ENCODE results near the gene MICB. TPM values are rescaled to one million over a fixed set of nuclear protein-coding genes. Genes with fewer than 3 reads are reported as not detected.
A peak's percentile ranks its signal among the peaks of the same experiment; 100 is the strongest.

MICB gene
- total RNA-seq, 4 donors from 2014 or later: 0.61 to 2.6 (median 1.2) TPM

DNA sequence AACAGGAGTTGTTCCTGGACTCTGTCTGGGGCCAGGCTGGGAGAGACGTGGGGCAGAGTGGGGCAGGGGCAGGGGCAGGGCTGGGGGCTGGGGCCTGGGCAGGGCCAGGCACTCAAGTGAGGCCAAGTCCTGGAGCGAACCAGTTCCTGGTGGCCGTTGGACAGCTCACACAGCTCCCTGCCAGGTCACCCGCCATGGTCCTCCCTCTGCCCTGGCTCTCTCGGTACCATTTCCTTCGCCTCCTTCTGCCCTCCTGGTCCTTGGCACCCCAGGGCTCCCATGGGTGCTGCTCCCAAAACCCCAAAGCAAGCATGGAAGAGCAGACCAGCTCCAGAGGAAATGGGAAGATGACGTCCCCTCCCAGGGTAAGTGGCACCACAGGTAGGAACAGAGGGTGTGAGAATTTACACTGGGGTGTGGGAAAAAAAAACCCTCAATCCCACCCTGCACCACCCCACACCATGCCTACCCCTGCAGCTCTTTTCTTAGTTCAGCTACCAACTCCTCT, 30.9 kb downstream of the MICB start, which contains the start of gene MCCD1:
TSS of gene MCCD1 (plus strand) at position 142 of the 508 bp plus-strand sequence. CDS start at position 195, 53 bp downstream.
- WGBS, 2 donors: 51 to 63% methylated on average over 7 of the region's 7 CpGs
- TF ChIP-seq POLR2A (IDR thresholded peaks at IDR 0.05): no peak
- TF ChIP-seq, protein P1, sequence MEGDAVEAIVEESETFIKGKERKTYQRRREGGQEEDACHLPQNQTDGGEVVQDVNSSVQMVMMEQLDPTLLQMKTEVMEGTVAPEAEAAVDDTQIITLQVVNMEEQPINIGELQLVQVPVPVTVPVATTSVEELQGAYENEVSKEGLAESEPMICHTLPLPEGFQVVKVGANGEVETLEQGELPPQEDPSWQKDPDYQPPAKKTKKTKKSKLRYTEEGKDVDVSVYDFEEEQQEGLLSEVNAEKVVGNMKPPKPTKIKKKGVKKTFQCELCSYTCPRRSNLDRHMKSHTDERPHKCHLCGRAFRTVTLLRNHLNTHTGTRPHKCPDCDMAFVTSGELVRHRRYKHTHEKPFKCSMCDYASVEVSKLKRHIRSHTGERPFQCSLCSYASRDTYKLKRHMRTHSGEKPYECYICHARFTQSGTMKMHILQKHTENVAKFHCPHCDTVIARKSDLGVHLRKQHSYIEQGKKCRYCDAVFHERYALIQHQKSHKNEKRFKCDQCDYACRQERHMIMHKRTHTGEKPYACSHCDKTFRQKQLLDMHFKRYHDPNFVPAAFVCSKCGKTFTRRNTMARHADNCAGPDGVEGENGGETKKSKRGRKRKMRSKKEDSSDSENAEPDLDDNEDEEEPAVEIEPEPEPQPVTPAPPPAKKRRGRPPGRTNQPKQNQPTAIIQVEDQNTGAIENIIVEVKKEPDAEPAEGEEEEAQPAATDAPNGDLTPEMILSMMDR (IDR thresholded peaks at IDR 0.05): no peak
- intact Hi-C loops (cut with DNase I; ENCODE audit: low total_unique reads): no loop called here
- peak in 1 of 2 donors; percentile 53 for DNase-seq (ENCODE audit: low spot score in 2 of 2)
- no peak within 1 kb of the TSS for H3K4me3 ChIP-seq (ENCODE audit: low read depth, poor library complexity, severe bottlenecking)

DNA sequence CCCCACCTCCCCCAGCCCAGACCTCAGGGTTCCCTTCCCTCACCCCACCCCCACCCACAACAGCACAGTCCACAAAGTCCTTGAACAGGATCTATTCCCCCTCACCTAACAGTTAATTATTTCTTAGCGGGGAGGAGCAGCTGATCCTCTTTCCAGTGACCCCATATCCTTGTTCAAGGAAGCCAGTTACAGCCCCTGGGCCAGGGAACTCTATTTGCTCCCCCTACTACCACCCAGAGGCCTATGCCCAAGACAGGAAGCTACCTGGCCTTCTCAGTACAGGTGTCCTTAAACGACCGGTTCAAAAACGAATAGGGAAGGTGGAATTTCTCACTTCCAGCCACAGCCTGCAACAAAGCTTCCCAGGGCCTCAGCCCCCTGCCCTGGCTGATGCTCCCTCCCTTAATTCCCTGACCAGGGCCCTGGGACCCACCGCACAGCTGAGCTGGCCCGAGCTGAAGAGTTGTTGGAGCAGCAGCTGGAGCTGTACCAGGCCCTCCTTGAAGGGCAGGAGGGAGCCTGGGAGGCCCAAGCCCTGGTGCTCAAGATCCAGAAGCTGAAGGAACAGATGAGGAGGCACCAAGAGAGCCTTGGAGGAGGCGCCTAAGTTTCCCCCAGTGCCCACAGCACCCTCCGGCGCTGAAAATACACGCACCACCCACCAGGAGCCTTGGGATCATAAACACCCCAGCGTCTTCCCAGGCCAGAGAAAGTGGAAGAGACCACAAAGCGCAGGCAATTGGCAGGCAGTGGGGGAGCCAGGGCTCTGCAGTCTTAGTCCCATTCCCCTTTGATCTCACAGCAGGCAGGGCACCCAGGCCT, 31.6 kb downstream of the MICB start:
- intact Hi-C loops (cut with DNase I; ENCODE audit: low total_unique reads): no loop called here
- 48 to 59% methylated on average over 12 of the region's 12 CpGs for WGBS, 2 donors
- no peak overlapping the region for H3K4me3 ChIP-seq (ENCODE audit: low read depth, poor library complexity, severe bottlenecking)
- peak in 1 of 2 donors; percentile 62 for DNase-seq (ENCODE audit: low spot score in 2 of 2)
- TF ChIP-seq, protein P1 (IDR thresholded peaks at IDR 0.05): no peak
- TF ChIP-seq POLR2A (IDR thresholded peaks at IDR 0.05): no peak

- TF ChIP-seq, protein P1 (IDR thresholded peaks at IDR 0.05): no peak
- TF ChIP-seq POLR2A (IDR thresholded peaks at IDR 0.05): no peak
- H3K4me3 ChIP-seq (ENCODE audit: low read depth, poor library complexity, severe bottlenecking): no peak overlapping the region
- peak in 1 of 2 donors; percentile 59 for DNase-seq (ENCODE audit: low spot score in 2 of 2)
- WGBS, 2 donors: 62 to 83% methylated on average over 5 to 6 of the region's 6 CpGs
- intact Hi-C loops (cut with DNase I; ENCODE audit: low total_unique reads): no loop called here
Measured at GRCh38 chr6:31530659-31531058, 32.7 kb downstream of the MICB start.

DNA sequence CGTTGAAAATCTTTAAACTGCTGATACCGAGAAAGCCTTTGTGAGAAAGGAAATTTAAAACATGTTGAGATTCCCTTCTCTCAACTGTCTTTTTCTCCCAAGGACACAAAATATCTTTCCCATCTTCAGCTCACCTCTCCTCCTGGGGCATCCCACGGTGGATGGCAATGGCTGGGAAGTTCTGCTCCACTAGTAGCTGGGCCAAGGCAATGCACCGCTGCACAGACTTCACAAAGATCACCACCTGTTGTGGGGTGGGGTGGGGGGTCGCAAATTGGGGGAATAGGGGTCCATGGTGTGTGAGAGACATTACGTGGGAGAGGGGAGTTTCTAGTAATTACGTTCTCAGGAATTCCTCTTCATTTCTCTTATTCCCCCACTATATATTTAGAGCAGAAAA, 33.2 kb downstream of the MICB start:
- DNase-seq (ENCODE audit: low spot score in 2 of 2): peak in 1 of 2 donors; percentile 66
- no peak for TF ChIP-seq POLR2A (IDR thresholded peaks at IDR 0.05)
- TF ChIP-seq, protein P1 (IDR thresholded peaks at IDR 0.05): no peak
- intact Hi-C loops (cut with DNase I; ENCODE audit: low total_unique reads): no loop called here
- H3K4me3 ChIP-seq (ENCODE audit: low read depth, poor library complexity, severe bottlenecking): no peak overlapping the region
- WGBS, 2 donors: 88 to 90% methylated on average over 7 of the region's 7 CpGs

- peak in 1 of 2 donors; percentile 52 for DNase-seq (ENCODE audit: low spot score in 2 of 2)
- H3K4me3 ChIP-seq (ENCODE audit: low read depth, poor library complexity, severe bottlenecking): no peak overlapping the region
- TF ChIP-seq POLR2A (IDR thresholded peaks at IDR 0.05): no peak
- TF ChIP-seq, protein P1 (IDR thresholded peaks at IDR 0.05): no peak
- intact Hi-C loops (cut with DNase I; ENCODE audit: low total_unique reads): no loop called here
- 68 to 70% methylated on average over 9 of the region's 9 CpGs for WGBS, 2 donors
Measured at GRCh38 chr6:31531771-31532643, 34.1 kb downstream of the MICB start.
